Chondrocyte (in vitro differentiated cells): ENCODE results near the gene CAPN12. TPM values are rescaled to one million over a fixed set of nuclear protein-coding genes. Genes with fewer than 3 reads are reported as not detected.
A peak's percentile ranks its signal among the peaks of the same experiment; 100 is the strongest.

Experiments
- DNase-seq: peaks from one replicate; pipeline ENCODE4 v3.0.0; 2021; ENCODE audit warnings: mixed read lengths, low spot score
- H3K27ac Mint-ChIP-seq: one replicate; pipeline ENCODE4 v1.8.0; 2021; ENCODE audit warnings: mild to moderate bottlenecking, moderate library complexity, mixed read lengths; ENCODE audit not compliant: unreplicated experiment
- H3K27me3 Mint-ChIP-seq: 2 replicates; pipeline ENCODE4 v1.8.0; 2021; ENCODE audit warnings: low read depth, mixed read lengths
- H3K36me3 Mint-ChIP-seq: 2 replicates; pipeline ENCODE4 v1.8.0; 2021; ENCODE audit warnings: low read depth, mixed read lengths
- H3K4me1 Mint-ChIP-seq: 2 replicates; pipeline ENCODE4 v1.8.0; 2021; ENCODE audit warnings: low read depth, mild to moderate bottlenecking, mixed read lengths
- H3K4me3 Mint-ChIP-seq: one replicate; pipeline ENCODE4 v1.8.0; 2021; ENCODE audit warnings: mild to moderate bottlenecking, moderate library complexity, mixed read lengths; ENCODE audit not compliant: unreplicated experiment
- H3K9me3 Mint-ChIP-seq: 2 replicates; pipeline ENCODE4 v1.8.0; 2021; ENCODE audit warnings: low read depth, mixed read lengths
- total RNA-seq: library from RNA; stranded (reverse); gene quantifications from 3 replicates; pipeline ENCODE4 v1.2.1, GENCODE V29; 2021
- TF ChIP-seq, protein P1 (sequence below): fragments of 200-600 bp; sonication (generic); IDR thresholded peaks from 2 replicates; pipeline ENCODE4 v1.5.0; 2021; ENCODE audit warnings: antibody characterized with exemption, mild to moderate bottlenecking, moderate library complexity

CAPN12 gene
- total RNA-seq, 1 donor from 2014 or later = 0.40 TPM

- TF ChIP-seq, protein P1, sequence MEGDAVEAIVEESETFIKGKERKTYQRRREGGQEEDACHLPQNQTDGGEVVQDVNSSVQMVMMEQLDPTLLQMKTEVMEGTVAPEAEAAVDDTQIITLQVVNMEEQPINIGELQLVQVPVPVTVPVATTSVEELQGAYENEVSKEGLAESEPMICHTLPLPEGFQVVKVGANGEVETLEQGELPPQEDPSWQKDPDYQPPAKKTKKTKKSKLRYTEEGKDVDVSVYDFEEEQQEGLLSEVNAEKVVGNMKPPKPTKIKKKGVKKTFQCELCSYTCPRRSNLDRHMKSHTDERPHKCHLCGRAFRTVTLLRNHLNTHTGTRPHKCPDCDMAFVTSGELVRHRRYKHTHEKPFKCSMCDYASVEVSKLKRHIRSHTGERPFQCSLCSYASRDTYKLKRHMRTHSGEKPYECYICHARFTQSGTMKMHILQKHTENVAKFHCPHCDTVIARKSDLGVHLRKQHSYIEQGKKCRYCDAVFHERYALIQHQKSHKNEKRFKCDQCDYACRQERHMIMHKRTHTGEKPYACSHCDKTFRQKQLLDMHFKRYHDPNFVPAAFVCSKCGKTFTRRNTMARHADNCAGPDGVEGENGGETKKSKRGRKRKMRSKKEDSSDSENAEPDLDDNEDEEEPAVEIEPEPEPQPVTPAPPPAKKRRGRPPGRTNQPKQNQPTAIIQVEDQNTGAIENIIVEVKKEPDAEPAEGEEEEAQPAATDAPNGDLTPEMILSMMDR = no peak
- no peak for DNase-seq
- Mint-ChIP-seq H3K27ac (peak overlapping the region; percentile 86), H3K4me1 (peaks cover 65% of the 10 kb centered on the region), H3K27me3 (no peaks in the 10 kb centered on the region), H3K4me3 (no peak overlapping the region), H3K9me3 (no peaks in the 10 kb centered on the region), H3K36me3 (peaks cover 54% of the 10 kb centered on the region)
Observed at GRCh38 chr19:38710416-38710702, 33.9 kb downstream of the CAPN12 start.

- no peaks in the 10 kb centered on the region for H3K9me3 Mint-ChIP-seq
- TF ChIP-seq, protein P1 = no peak
- H3K27ac Mint-ChIP-seq = peak overlapping the region; percentile 86
- H3K36me3 Mint-ChIP-seq = peaks cover 54% of the 10 kb centered on the region
- DNase-seq = no peak
- peaks cover 65% of the 10 kb centered on the region for H3K4me1 Mint-ChIP-seq
- no peak overlapping the region for H3K4me3 Mint-ChIP-seq
- no peaks in the 10 kb centered on the region for H3K27me3 Mint-ChIP-seq
Observed at GRCh38 chr19:38709671-38710415, 34.4 kb downstream of the CAPN12 start.

GRCh38 chr19:38709119-38709518 is 35.2 kb downstream of the CAPN12 start:
- H3K27ac Mint-ChIP-seq = peak overlapping the region; percentile 81
- peaks cover 64% of the 10 kb centered on the region for H3K4me1 Mint-ChIP-seq

DNA sequence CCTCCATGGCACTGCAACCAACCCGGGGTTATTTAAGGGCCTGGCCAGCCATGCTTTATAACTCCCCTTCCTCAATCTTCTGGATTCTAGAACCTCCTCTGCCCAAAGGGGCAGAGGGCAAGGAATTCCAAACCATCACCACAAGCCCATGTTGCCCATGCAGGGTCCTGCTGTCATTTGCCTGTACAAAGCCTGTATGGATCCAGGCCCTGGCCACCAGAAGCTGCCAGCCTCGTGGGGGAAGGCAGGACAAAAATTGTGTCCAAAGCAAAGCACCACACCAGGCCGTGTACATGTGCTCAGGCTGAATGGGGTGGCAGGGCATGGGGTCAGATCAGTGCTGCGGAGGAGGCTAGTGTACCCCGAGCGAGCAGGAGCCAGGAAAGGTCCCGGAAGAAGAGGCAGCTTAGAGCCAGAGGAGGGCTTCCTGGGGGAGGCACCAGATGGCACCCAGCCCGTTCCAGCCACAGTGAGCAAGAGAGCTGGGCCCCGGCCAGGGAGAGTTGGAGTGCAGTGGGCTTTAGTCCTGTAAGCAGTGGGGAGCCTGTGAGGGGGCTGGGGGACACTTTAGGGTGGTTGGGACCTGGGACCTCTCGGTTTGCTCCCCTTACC is 35.8 kb downstream of the CAPN12 start:
- H3K36me3 Mint-ChIP-seq = peaks cover 55% of the 10 kb centered on the region
- no peaks in the 10 kb centered on the region for H3K27me3 Mint-ChIP-seq
- no peak overlapping the region for H3K4me3 Mint-ChIP-seq
- DNase-seq = no peak
- no peaks in the 10 kb centered on the region for H3K9me3 Mint-ChIP-seq
- H3K4me1 Mint-ChIP-seq = peaks cover 58% of the 10 kb centered on the region
- TF ChIP-seq, protein P1 = no peak
- H3K27ac Mint-ChIP-seq = peak overlapping the region; percentile 63

More at GRCh38 chr19:38709119-38709518, 35.2 kb downstream of the CAPN12 start:
- H3K4me3 Mint-ChIP-seq = no peak overlapping the region
- no peaks in the 10 kb centered on the region for H3K9me3 Mint-ChIP-seq
- TF ChIP-seq, protein P1 = no peak
- no peaks in the 10 kb centered on the region for H3K27me3 Mint-ChIP-seq
- peaks cover 56% of the 10 kb centered on the region for H3K36me3 Mint-ChIP-seq
- DNase-seq = no peak

- peaks cover 55% of the 10 kb centered on the region for H3K4me1 Mint-ChIP-seq
- DNase-seq = no peak
- H3K9me3 Mint-ChIP-seq = no peaks in the 10 kb centered on the region
- no peak overlapping the region for H3K4me3 Mint-ChIP-seq
- H3K36me3 Mint-ChIP-seq = peaks cover 55% of the 10 kb centered on the region
- no peaks in the 10 kb centered on the region for H3K27me3 Mint-ChIP-seq
- peak overlapping the region; percentile 66 for H3K27ac Mint-ChIP-seq
- TF ChIP-seq, protein P1 = no peak
Observed at GRCh38 chr19:38707512-38708114, 36.7 kb downstream of the CAPN12 start.
